H1 (cell line): Measurements from ENCODE around the gene SAMD9L.

Experiments
- CREB1 ChIP-seq: IDR thresholded peaks from 2 replicates; pipeline ENCODE4 v1.6.1; 2012; ENCODE audit warnings: inconsistent platforms
- EZH2 ChIP-seq: fragments of 200-600 bp; sonication (generic); IDR thresholded peaks from 2 replicates; pipeline ENCODE4 v1.7.1; 2012; ENCODE audit warnings: low read depth, mild to moderate bottlenecking, moderate library complexity, low read length, inconsistent platforms; ENCODE audit not compliant: severe bottlenecking
- KDM1A ChIP-seq: fragments of 200-600, 300-600 bp; sonication (generic); IDR thresholded peaks from 2 replicates; pipeline ENCODE4 v1.7.1; 2016; ENCODE audit warnings: mild to moderate bottlenecking, low read length, borderline replicate concordance
- SIRT6 ChIP-seq: IDR thresholded peaks from one replicate; pipeline ENCODE4 v1.7.1; 2012; ENCODE audit warnings: low read length, inconsistent platforms
- SP1 ChIP-seq: IDR thresholded peaks from 2 replicates; pipeline ENCODE4 v1.6.1; 2011; ENCODE audit warnings: low read depth, low read length
- TBP ChIP-seq: IDR thresholded peaks from 2 replicates; pipeline ENCODE4 v1.6.1; 2011; ENCODE audit warnings: low read depth, low read length, improper control_type of control experiment
- TF ChIP-seq, protein P1 (sequence below), 3 experiments: IDR thresholded peaks; 1 replicate in 2 of 3; 2 replicates in 1 of 3; pipeline versions ENCODE4 v1.5.1 to v1.6.1; 2011; ENCODE audit warnings: low read length in 3 of 3, mild to moderate bottlenecking in 3 of 3, inconsistent platforms in 2 of 3, low read depth in 1 of 3, moderate library complexity in 1 of 3; ENCODE audit not compliant: insufficient read depth in 1 of 3; ENCODE audit errors: control extremely low read depth in 1 of 3
- TF ChIP-seq, protein P2 (sequence below): IDR thresholded peaks from 2 replicates; pipeline ENCODE4 v1.6.1; 2011; ENCODE audit warnings: low read length, improper control_type of control experiment

DNA sequence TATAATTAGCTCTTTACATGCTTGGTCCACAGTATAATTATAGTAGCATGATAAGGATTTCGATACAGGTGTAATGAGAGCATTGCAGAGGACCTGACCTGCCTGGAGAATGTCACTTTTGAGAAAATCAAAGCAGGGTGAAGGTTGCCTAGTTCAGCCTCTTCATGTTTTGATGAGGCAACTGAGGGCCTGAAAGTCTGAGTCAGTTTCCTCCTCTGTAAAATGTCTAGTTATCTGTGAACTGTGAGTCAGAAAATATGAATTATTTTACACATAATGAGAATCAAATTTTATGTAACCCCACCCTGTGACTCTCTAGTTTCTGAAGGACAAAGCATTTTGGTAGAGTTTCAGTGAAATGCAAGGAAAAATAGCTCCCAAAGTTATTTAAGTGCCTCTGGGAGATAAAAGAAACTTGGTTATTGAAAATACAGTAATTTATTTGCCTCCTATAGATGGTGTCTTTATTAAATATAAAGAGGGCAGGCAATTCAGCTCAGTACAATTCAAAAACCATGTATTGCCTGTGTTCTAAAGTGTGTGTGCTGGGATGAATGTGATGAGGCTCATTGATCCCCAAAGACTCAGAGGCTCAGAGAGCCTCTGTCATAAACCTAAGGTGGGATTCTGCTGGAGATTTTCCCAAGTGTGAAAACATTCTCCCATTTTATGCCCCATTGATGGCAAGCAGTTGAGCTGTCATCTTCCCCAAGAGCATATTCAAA, 37.3 kb upstream of the SAMD9L start:
- TF ChIP-seq KDM1A (no peak), EZH2 (no peak), CREB1 (no peak), SIRT6 (no peak), TBP (no peak), SP1 (no peak)
- TF ChIP-seq, protein P1, sequence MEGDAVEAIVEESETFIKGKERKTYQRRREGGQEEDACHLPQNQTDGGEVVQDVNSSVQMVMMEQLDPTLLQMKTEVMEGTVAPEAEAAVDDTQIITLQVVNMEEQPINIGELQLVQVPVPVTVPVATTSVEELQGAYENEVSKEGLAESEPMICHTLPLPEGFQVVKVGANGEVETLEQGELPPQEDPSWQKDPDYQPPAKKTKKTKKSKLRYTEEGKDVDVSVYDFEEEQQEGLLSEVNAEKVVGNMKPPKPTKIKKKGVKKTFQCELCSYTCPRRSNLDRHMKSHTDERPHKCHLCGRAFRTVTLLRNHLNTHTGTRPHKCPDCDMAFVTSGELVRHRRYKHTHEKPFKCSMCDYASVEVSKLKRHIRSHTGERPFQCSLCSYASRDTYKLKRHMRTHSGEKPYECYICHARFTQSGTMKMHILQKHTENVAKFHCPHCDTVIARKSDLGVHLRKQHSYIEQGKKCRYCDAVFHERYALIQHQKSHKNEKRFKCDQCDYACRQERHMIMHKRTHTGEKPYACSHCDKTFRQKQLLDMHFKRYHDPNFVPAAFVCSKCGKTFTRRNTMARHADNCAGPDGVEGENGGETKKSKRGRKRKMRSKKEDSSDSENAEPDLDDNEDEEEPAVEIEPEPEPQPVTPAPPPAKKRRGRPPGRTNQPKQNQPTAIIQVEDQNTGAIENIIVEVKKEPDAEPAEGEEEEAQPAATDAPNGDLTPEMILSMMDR (IDR thresholded peaks at IDR 0.05; ENCODE audit: control extremely low read depth in 1 of 3, insufficient read depth in 1 of 3, low read depth in 1 of 3, low read length in 3 of 3) = no peak
- TF ChIP-seq, protein P2, sequence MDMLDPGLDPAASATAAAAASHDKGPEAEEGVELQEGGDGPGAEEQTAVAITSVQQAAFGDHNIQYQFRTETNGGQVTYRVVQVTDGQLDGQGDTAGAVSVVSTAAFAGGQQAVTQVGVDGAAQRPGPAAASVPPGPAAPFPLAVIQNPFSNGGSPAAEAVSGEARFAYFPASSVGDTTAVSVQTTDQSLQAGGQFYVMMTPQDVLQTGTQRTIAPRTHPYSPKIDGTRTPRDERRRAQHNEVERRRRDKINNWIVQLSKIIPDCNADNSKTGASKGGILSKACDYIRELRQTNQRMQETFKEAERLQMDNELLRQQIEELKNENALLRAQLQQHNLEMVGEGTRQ = no peak
